Measurements from ENCODE around the gene TFAP2E. TPM values are rescaled to one million over a fixed set of nuclear protein-coding genes. Genes with fewer than 3 reads are reported as not detected.
"Not testable (repeated sequence)": the region's sequence is repeated elsewhere in the genome, so short reads cannot be mapped to it uniquely, and the experiment has no call there.

TFAP2E gene
- polyA plus RNA-seq, 1 donor from 2014 or later: 7.0 TPM

DNA sequence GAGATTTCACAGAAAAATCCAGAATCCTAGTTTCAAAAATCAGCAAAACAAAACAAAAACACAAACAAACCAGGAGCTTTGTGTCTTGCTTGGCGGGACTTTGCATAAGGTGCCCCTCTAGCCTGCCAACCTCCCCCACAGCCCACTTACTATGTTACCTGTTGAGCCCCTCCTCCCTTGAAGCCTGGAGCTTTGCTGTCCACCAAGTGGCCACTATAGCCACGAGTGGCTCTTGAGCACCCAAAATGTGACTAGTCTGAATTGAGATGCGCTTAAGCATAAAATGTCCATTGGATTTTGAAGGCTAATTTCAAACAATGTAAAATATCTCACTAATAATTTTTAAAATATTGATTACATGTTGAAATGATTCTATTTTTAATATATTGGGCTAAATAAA is 12.2 kb downstream of the TFAP2E start:
- H3K36me3 ChIP-seq (ENCODE audit: insufficient read depth, low read length): no peaks in the 10 kb centered on the region
- H3K27ac ChIP-seq (ENCODE audit: low read length): no peak overlapping the region
- H3K79me2 ChIP-seq (replicated peaks; ENCODE audit: insufficient read depth, low read length): no peaks in the 10 kb centered on the region
- no peaks in the 10 kb centered on the region for H3K27me3 ChIP-seq (ENCODE audit: insufficient read depth, low read depth, low read length)
- TF ChIP-seq RAD21 (conservative IDR thresholded peaks at IDR 0.05) (no peak), TAF1 (IDR thresholded peaks at IDR 0.05; ENCODE audit: low read depth) (no peak), SMC3 (conservative IDR thresholded peaks at IDR 0.05; ENCODE audit: poor library complexity) (no peak), MXI1 (conservative IDR thresholded peaks at IDR 0.05; ENCODE audit: poor library complexity, severe bottlenecking) (no peak), POLR2AphosphoS5 (IDR thresholded peaks at IDR 0.05) (no peak), EZH2 (IDR thresholded peaks at IDR 0.05; ENCODE audit: borderline replicate concordance, insufficient read depth, low read length, poor library complexity, severe bottlenecking) (no peak), EP300 (conservative IDR thresholded peaks at IDR 0.05; ENCODE audit: poor library complexity, severe bottlenecking) (no peak)
- TF ChIP-seq, protein P1, sequence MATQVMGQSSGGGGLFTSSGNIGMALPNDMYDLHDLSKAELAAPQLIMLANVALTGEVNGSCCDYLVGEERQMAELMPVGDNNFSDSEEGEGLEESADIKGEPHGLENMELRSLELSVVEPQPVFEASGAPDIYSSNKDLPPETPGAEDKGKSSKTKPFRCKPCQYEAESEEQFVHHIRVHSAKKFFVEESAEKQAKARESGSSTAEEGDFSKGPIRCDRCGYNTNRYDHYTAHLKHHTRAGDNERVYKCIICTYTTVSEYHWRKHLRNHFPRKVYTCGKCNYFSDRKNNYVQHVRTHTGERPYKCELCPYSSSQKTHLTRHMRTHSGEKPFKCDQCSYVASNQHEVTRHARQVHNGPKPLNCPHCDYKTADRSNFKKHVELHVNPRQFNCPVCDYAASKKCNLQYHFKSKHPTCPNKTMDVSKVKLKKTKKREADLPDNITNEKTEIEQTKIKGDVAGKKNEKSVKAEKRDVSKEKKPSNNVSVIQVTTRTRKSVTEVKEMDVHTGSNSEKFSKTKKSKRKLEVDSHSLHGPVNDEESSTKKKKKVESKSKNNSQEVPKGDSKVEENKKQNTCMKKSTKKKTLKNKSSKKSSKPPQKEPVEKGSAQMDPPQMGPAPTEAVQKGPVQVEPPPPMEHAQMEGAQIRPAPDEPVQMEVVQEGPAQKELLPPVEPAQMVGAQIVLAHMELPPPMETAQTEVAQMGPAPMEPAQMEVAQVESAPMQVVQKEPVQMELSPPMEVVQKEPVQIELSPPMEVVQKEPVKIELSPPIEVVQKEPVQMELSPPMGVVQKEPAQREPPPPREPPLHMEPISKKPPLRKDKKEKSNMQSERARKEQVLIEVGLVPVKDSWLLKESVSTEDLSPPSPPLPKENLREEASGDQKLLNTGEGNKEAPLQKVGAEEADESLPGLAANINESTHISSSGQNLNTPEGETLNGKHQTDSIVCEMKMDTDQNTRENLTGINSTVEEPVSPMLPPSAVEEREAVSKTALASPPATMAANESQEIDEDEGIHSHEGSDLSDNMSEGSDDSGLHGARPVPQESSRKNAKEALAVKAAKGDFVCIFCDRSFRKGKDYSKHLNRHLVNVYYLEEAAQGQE (IDR thresholded peaks at IDR 0.05; ENCODE audit: borderline replicate concordance): no peak
- TF ChIP-seq, protein P2, sequence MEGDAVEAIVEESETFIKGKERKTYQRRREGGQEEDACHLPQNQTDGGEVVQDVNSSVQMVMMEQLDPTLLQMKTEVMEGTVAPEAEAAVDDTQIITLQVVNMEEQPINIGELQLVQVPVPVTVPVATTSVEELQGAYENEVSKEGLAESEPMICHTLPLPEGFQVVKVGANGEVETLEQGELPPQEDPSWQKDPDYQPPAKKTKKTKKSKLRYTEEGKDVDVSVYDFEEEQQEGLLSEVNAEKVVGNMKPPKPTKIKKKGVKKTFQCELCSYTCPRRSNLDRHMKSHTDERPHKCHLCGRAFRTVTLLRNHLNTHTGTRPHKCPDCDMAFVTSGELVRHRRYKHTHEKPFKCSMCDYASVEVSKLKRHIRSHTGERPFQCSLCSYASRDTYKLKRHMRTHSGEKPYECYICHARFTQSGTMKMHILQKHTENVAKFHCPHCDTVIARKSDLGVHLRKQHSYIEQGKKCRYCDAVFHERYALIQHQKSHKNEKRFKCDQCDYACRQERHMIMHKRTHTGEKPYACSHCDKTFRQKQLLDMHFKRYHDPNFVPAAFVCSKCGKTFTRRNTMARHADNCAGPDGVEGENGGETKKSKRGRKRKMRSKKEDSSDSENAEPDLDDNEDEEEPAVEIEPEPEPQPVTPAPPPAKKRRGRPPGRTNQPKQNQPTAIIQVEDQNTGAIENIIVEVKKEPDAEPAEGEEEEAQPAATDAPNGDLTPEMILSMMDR (IDR thresholded peaks at IDR 0.05; ENCODE audit: poor library complexity, severe bottlenecking): no peak
- H3K4me2 ChIP-seq (ENCODE audit: low read length): no peak overlapping the region
- no peaks in the 10 kb centered on the region for H3K9me2 ChIP-seq (ENCODE audit: insufficient read depth, low read length)
- H3K9me3 ChIP-seq (ENCODE audit: low read length): no peaks in the 10 kb centered on the region
- no peaks in the 10 kb centered on the region for H3F3A ChIP-seq (ENCODE audit: insufficient read depth, low read length, poor library complexity, severe bottlenecking)
- no peaks in the 10 kb centered on the region for H4K20me1 ChIP-seq (ENCODE audit: insufficient read depth)
- no peak overlapping the region for H3K9ac ChIP-seq (ENCODE audit: low read length)
- H2AFZ ChIP-seq (ENCODE audit: low read depth, low read length): no peak overlapping the region
- H3K4me3 ChIP-seq (ENCODE audit: low read length): no peak overlapping the region

DNA sequence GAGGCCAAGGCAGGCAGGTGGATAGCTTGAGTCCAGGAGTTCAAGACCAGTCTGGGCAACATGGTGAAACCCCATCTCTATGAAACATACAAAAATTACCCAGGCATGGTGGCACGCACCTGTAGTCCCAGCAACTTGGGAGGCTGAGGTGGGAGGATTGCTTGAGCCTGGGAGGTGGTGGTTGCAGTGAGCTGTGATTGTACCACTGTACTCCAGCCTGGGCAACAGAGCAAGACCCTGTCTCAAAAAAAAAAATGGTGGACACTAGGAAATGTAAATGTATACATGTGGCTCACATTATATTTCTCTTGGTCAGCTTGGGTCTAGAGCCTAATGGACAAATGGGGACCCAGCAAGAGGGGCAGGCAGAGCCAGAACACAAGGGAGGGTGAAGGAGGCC is 12.7 kb downstream of the TFAP2E start:
- not testable (repeated sequence) for H3K4me2 ChIP-seq (ENCODE audit: low read length)

DNA sequence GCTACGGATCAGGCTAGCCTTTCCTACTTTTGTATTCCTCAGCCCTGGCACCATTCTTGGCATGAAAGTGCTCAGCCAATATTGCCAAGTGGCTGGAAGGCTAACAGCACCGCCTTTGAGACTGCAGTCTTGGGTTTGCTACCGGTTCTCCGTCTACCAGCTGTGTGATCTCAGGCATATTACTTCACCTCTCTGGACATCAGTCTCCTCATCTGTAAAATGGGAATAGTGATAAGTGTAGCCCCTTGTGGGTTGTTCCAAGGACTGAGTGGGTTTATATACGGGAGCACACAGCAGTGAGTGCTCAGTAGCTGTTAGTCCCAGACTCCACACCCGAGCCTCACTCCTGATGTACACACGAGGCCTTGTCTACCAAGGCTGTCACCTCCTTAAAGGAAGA is 13.7 kb downstream of the TFAP2E start:
- Histone ChIP-seq H3K36me3 (ENCODE audit: insufficient read depth, low read length) (no peaks in the 10 kb centered on the region), H3K9me2 (ENCODE audit: insufficient read depth, low read length) (no peaks in the 10 kb centered on the region), H3K4me3 (ENCODE audit: low read length) (no peak overlapping the region), H3K9ac (ENCODE audit: low read length) (no peak overlapping the region), H3K9me3 (ENCODE audit: low read length) (no peaks in the 10 kb centered on the region), H3F3A (ENCODE audit: insufficient read depth, low read length, poor library complexity, severe bottlenecking) (no peaks in the 10 kb centered on the region), H3K4me2 (ENCODE audit: low read length) (no peak overlapping the region), H3K27ac (ENCODE audit: low read length) (no peak overlapping the region), H3K27me3 (ENCODE audit: insufficient read depth, low read depth, low read length) (no peaks in the 10 kb centered on the region), H2AFZ (ENCODE audit: low read depth, low read length) (no peak overlapping the region), H3K79me2 (replicated peaks; ENCODE audit: insufficient read depth, low read length) (no peaks in the 10 kb centered on the region), H4K20me1 (ENCODE audit: insufficient read depth) (no peaks in the 10 kb centered on the region)
- TF ChIP-seq TAF1 (IDR thresholded peaks at IDR 0.05; ENCODE audit: low read depth): no peak
- TF ChIP-seq POLR2AphosphoS5 (IDR thresholded peaks at IDR 0.05): no peak
- TF ChIP-seq RAD21 (conservative IDR thresholded peaks at IDR 0.05): no peak
- TF ChIP-seq, protein P2 (IDR thresholded peaks at IDR 0.05; ENCODE audit: poor library complexity, severe bottlenecking): no peak
- no peak for TF ChIP-seq EZH2 (IDR thresholded peaks at IDR 0.05; ENCODE audit: borderline replicate concordance, insufficient read depth, low read length, poor library complexity, severe bottlenecking)
- TF ChIP-seq MXI1 (conservative IDR thresholded peaks at IDR 0.05; ENCODE audit: poor library complexity, severe bottlenecking): no peak
- TF ChIP-seq, protein P1 (IDR thresholded peaks at IDR 0.05; ENCODE audit: borderline replicate concordance): no peak
- no peak for TF ChIP-seq SMC3 (conservative IDR thresholded peaks at IDR 0.05; ENCODE audit: poor library complexity)
- no peak for TF ChIP-seq EP300 (conservative IDR thresholded peaks at IDR 0.05; ENCODE audit: poor library complexity, severe bottlenecking)

More for the DNA sequence above, 12.7 kb downstream of the TFAP2E start:
- H3K27ac ChIP-seq (ENCODE audit: low read length); H3K9me3 ChIP-seq (ENCODE audit: low read length); H3K79me2 ChIP-seq (replicated peaks; ENCODE audit: insufficient read depth, low read length); H2AFZ ChIP-seq (ENCODE audit: low read depth, low read length); H3K27me3 ChIP-seq (ENCODE audit: insufficient read depth, low read depth, low read length); H3K9me2 ChIP-seq (ENCODE audit: insufficient read depth, low read length); H3F3A ChIP-seq (ENCODE audit: insufficient read depth, low read length, poor library complexity, severe bottlenecking); H4K20me1 ChIP-seq (ENCODE audit: insufficient read depth); H3K9ac ChIP-seq (ENCODE audit: low read length); H3K36me3 ChIP-seq (ENCODE audit: insufficient read depth, low read length); H3K4me3 ChIP-seq (ENCODE audit: low read length): not testable (repeated sequence)
